SIG-M5 (cell line): ENCODE measurements around the gene ELP4.

Experiments
- DNase-seq: peaks from one replicate; lab custom pipeline; 2025; lab: John Stamatoyannopoulos, UW

The ELP4 gene

DNA sequence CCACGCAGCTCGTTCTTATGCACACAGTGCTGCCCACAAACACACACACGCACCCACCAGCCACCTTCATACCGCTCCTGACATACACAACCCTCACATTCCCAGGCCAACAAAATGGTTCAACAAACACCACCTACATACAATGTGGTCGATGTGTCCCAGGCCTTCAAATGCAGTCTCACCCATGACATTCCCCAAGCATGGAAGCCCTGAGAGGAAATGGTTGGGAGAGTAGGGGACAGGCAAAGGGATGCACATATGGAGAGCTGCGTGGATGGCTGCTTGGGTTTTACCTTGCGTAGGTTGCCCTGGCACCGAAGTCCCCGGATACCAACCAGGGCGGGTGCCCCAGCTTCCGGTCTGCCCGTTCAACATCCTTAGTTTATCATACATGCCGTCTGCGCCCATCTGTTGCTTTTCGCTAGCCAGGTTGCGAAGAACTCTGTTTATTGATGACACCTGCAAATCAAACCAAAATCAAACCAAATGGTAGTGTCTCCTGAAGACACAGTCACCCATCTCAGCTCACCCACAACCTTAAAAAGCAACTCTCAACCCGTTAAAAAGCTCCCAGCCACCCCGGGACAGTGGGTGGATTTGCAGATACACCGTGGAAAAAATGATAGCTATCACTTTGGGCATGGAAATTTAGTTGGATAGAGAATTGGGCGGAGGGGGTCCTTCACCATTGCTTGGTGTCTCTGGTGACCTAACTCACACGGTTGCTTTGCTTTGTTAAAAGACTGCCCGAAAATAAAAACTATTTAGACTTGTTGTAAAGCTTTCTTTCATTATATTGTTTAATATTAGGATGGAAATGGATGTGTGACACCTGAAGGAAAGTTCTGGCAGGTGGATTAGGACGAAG, 291.1 kb downstream of the ELP4 start:
- DNase-seq, result no peak

GRCh38 chr11:31801298-31801702, 291.7 kb downstream of the ELP4 start:
- no peak for DNase-seq

- no peak for DNase-seq
Measured at GRCh38 chr11:31802000-31802551, 292.5 kb downstream of the ELP4 start.

DNA sequence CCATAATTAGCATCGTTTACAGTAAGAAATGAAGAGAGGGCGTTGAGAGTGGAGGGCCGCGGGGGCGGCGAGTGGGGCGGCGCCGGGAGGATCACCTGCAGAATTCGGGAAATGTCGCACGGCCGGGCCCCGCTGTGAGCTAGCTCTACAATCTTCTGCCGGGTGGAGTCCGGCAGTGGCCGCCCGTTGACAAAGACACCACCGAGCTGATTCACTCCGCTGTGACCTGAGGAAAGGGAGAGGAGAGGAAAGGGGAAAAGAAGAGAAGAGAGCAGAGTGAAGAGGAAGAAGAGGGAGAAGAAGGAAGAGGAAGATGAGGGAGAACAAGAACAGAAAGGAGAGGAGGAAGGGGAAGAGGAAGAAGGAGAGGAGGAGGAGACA, 293.0 kb downstream of the ELP4 start:
- no peak for DNase-seq

GRCh38 chr11:31802990-31803812, 293.6 kb downstream of the ELP4 start:
- DNase-seq, result no peak

- DNase-seq, result no peak
Measured at GRCh38 chr11:31803813-31804311, 294.3 kb downstream of the ELP4 start.

GRCh38 chr11:31804312-31805036, 294.9 kb downstream of the ELP4 start:
- DNase-seq, result no peak

- DNase-seq, result no peak
Measured at GRCh38 chr11:31805037-31805628, 295.6 kb downstream of the ELP4 start.

DNA sequence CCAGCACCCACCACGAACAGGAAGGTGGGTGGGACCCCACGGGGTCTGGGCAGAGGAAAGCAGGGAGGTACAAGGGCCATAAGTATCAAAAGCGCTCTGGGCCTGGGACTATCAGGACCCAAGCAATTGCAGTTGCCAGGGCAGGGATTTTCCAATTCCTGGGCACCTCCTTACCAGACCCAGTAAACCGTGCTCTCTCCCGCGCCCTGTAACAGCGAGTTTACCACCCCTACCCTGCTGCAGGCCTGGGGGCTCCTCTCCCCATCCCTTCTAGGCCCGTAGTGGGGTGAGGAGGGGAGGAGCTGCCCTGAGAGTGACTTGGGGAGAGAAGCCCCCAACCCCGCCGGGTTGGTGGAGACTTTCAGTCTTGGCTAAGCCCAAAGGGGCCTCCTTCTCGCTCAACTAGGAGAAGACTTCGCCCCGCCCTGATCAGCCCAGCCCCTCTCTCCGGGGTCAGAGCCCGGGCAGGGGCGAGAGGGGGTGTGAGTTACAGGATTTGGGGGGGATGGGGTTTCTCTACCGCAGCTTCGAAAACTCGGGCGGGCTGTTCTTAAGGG, 296.1 kb downstream of the ELP4 start:
- no peak for DNase-seq

DNA sequence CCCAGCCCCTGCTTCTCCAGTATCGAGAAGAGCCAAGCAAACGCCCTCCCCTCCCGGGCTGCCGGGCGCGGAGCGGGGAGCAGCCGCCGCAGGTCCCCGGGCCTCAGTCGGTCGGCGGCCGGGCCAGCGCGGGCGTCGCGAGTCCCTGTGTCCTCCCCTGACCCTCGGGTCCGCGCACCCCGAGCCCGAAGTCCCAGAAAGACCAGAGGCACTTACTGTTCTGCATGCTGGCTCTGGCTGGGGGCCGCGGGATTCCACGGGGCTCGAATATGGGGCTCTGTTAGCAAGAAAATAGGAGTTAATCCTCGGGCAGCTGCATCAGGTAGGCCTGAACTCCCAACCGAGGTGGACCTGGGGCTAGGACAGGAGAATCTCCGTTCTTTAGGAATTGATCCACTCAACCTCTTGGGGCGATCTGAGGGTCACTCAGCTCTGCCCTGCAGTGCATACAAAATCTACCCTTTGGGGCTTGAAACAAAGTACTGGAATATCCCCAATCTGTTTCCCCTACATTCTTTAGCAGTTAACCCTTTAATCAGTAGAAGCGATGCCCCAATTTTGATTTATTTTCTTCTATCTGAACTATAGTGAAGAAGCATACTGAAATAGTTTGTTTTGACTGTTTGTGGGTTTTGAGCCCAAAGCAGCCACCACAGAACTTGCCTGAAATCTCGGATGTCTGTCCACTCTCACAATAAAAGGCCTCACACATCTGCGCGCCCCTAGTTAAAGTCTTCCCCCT, 296.8 kb downstream of the ELP4 start:
- DNase-seq, result no peak

DNA sequence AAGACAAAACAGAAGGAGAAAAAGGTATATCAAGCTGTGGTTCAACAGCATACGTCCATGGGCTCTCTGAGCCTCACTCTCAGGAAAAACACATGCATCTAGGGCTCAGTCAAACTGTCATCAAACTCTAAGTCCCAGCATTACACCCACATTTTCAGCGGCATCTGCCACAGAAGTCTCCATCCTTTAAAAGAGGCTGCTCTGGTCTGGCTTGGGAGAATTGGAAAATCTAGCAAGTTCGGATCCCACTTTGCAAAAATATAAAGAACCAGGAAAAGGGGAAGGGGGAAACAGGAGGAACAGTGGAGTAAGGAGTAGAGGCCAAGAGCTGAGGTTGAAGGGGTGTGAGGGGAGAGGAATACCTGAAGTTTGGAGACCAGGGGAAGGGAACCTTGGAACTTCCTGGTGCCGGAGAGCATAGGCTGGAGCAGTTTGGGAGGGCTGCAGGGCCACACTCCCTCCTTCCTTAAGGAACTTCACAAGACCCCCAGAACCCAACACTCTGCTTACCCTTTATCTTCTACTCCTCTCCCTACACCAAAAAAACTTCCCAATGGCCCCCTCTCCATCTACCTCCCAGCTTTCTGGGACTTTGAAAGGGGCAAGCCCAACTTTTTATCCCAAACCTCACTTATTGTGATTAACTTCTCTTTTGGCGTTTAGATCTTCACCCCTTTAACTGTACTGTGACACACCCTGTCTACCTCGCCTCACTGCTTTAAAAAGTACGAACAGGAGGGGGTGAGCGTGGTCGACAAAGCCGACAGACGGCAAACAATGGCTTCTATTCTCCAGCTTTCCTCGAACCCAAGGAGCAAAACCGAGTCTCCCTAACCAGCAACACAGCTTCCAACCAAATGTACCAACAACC, 297.6 kb downstream of the ELP4 start:
- no peak for DNase-seq

DNA sequence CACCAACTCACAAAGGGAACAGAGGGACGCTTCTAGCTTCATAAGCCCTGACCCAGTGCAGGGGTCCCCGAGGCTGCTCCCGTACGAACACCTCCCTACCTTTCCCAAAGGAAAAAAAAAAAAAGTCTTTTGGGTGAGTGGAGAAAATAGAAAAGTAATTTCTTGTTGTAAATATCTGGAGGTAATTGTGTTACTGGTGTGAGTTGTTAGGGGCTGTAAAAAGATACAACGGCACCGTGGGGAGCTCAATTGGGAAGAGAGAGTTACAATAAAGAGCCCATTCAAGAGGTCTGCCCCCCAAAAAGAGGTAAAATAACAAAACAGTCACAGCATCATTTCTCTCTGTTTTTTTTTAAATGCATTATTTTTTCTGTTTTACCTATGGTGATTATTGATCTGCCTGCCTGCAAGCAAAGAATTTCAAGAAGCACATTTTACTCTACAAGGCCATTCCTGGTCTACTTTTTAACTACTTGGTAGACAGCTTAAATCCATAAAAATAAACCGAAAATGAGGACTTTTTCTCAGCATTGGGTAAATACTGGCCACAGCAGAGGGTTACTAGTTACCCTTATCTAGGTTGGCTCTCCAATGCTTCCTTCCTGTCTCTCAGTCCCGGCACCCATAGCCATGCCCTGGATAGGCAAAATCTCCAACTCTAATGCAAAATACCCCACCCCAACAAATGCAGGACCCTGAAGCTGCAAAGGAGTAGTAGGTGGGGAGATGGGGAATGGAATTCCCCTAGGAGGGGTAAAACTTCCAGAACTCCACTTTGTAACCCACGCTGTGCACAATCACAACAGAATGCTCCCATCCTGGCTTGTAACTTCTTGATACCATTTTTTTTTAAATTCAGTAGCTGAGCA, 298.5 kb downstream of the ELP4 start:
- DNase-seq, result no peak

- no peak for DNase-seq
Measured at GRCh38 chr11:31808721-31809540, 299.4 kb downstream of the ELP4 start.

GRCh38 chr11:31809541-31809856, 299.9 kb downstream of the ELP4 start:
- DNase-seq, result no peak

DNA sequence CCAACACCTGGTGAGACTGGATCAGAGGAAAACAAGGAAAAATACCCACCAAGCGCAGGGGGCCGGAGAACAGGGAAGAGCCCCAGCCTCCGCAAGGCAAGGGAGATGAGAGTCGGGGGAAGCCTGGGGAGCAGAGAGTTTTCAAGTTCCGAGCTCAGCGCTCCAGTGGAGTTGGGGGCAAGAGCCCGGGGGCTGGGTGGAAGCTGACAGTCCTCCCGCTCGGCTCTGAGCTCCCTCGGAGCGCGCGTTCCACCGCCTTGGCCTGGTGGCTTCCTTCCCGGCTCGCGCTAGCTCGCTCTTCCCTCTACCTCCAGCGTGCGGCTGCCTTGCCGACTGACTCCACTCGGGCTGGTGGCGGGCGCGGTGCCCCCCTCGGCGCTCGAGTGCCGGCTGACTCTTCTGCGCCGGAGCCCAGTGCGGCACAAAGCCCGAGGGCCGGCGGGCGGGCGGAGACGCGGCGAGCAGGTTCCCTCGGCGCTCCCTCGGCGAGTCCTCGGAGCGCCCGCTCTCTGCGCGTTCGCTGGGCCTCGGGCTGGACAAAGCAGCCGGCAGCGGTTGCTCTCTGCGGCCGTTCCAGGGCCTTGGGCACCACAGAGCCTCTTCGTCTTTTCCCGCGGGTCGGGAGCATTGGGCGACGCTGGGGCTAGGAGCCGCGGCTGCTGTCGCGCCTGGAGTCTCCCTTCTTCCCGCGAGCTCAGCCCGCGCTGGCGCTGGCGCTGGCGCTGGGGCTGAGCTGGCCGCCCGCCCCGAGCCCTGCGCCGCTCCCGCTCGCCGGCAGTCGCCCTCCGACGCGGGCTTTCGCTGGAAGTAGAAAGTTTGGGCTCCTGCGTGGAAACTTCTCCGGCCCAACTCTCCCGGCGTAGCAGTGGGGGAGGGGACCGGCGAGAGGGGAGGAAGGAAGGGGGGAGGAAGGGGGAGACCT, 300.6 kb downstream of the ELP4 start:
- no peak for DNase-seq

- peak; percentile 65 for DNase-seq
Measured at GRCh38 chr11:31810779-31811647, 301.4 kb downstream of the ELP4 start, which contains the start of gene PAX6. TSS of gene PAX6 (minus strand) at chr11:31811322. CDS start at chr11:31806411, 4,911 bp downstream.
